ENCODE measurements around the gene LRRC15.

DNA sequence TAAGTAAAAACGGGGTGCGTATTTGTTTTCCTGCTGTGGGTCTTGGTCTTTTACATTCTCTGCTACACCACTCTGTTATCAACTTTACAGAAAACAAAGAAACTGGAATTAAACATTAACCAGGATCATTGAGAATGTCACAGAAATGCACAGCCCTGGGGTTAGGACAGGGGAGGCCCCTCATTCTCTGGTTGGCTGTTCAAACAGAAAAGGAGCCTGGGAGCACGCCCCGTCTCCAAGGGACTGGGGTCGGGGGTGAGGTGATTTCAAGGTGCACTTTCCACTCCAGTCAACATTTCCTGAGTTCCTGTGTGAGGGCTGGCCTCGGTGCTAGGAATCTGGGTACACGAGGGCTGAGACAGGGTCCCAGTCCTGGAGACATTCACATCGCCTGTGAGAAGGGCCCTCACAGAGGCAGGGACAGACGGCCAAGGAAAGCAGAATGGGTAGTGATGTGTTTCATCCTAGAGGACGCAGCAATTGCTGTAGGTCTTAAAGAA lies 48.7 kb downstream of the LRRC15 start:
- TF ChIP-seq, protein P1, sequence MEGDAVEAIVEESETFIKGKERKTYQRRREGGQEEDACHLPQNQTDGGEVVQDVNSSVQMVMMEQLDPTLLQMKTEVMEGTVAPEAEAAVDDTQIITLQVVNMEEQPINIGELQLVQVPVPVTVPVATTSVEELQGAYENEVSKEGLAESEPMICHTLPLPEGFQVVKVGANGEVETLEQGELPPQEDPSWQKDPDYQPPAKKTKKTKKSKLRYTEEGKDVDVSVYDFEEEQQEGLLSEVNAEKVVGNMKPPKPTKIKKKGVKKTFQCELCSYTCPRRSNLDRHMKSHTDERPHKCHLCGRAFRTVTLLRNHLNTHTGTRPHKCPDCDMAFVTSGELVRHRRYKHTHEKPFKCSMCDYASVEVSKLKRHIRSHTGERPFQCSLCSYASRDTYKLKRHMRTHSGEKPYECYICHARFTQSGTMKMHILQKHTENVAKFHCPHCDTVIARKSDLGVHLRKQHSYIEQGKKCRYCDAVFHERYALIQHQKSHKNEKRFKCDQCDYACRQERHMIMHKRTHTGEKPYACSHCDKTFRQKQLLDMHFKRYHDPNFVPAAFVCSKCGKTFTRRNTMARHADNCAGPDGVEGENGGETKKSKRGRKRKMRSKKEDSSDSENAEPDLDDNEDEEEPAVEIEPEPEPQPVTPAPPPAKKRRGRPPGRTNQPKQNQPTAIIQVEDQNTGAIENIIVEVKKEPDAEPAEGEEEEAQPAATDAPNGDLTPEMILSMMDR (IDR thresholded peaks at IDR 0.05; ENCODE audit: low read depth, low read length), result no peak
- TF ChIP-seq POLR2A (IDR thresholded peaks at IDR 0.05; ENCODE audit: extremely low read depth, insufficient read length) (no peak), MAX (IDR thresholded peaks at IDR 0.05; ENCODE audit: low read depth, low read length) (no peak), MYC (IDR thresholded peaks at IDR 0.05; ENCODE audit: low read depth, low read length) (no peak)

All from NB4 (cell line).